HEK293 (cell line): ENCODE results near the gene ACAN.

Experiments used
- CTCF ChIA-PET: fragments of 350-600 bp; formaldehyde crosslinking; extraction: SDS; loops from one replicate; lab custom pipeline; 2021; ENCODE audit warnings: antibody characterized with exemption; lab: Yijun Ruan, JAX
- POLR2A ChIA-PET: fragments of 300-600 bp; formaldehyde crosslinking; extraction: SDS; loops from one replicate; lab custom pipeline; 2020; ENCODE audit warnings: antibody characterized with exemption, inconsistent platforms; lab: Yijun Ruan, JAX
- H3K27ac ChIP-seq: fragments of 200-500 bp; sonication (Bioruptor generic); 2 replicates; pipeline ENCODE4 v1.5.1; 2014; ENCODE audit warnings: low read depth, low read length, control low read depth, inconsistent platforms; ENCODE audit errors: extremely low read depth
- H3K36me3 ChIP-seq, 2 experiments: fragments of 200-500 bp in 1 of 2; sonication (Bioruptor generic) in 1 of 2; 1 replicate in 1 of 2; 2 replicates in 1 of 2; pipeline ENCODE4 v1.5.1; 2014 to 2017; ENCODE audit warnings: inconsistent platforms in 2 of 2, low read length in 2 of 2; ENCODE audit not compliant: control insufficient read depth in 2 of 2, insufficient read depth in 1 of 2
- H3K4me1 ChIP-seq: fragments of 200-500 bp; sonication (Bioruptor generic); 2 replicates; pipeline ENCODE4 v1.5.1; 2014; ENCODE audit warnings: mild to moderate bottlenecking, low read length, inconsistent platforms; ENCODE audit not compliant: control insufficient read depth, insufficient read depth
- H3K4me3 ChIP-seq: 2 replicates; pipeline ENCODE4 v1.5.1; 2011; ENCODE audit warnings: low read depth, mild to moderate bottlenecking, control low read depth, low read length, moderate library complexity
- H3K9me3 ChIP-seq: fragments of 200-500 bp; sonication (Bioruptor generic); 2 replicates; pipeline ENCODE4 v1.5.1; 2014; ENCODE audit warnings: low read depth, low read length, inconsistent platforms; ENCODE audit not compliant: control insufficient read depth, insufficient read depth
- GFI1B ChIP-seq: fragments of 450-650 bp; formaldehyde crosslinking; IDR thresholded peaks from 2 replicates; pipeline ENCODE4 v1.5.1; 2016; ENCODE audit warnings: missing biosample characterization, missing genetic modification characterization
- HOXC10 ChIP-seq: sonication (generic); formaldehyde crosslinking; IDR thresholded peaks from 2 replicates; pipeline ENCODE4 v1.8.1; 2023; ENCODE audit warnings: mild to moderate bottlenecking, missing genetic modification reagents
- SCRT1 ChIP-seq: fragments of 450-650 bp; formaldehyde crosslinking; IDR thresholded peaks from 2 replicates; pipeline ENCODE4 v1.5.1; 2016; ENCODE audit warnings: missing biosample characterization, missing genetic modification characterization, borderline replicate concordance
- ZFHX2 ChIP-seq: fragments of 450-650 bp; formaldehyde crosslinking; conservative IDR thresholded peaks from 2 replicates; pipeline ENCODE4 v1.5.1; 2016; ENCODE audit warnings: missing biosample characterization, missing genetic modification characterization
- ZNF157 ChIP-seq: fragments of 450-650 bp; formaldehyde crosslinking; IDR thresholded peaks from 2 replicates; pipeline ENCODE4 v1.5.1; 2016; ENCODE audit warnings: missing biosample characterization, missing genetic modification characterization
- ZNF221 ChIP-seq: fragments of 450-650 bp; formaldehyde crosslinking; IDR thresholded peaks from 2 replicates; pipeline ENCODE4 v1.5.1; 2017; ENCODE audit warnings: missing biosample characterization, missing genetic modification characterization, borderline replicate concordance
- ZNF404 ChIP-seq: fragments of 450-650 bp; formaldehyde crosslinking; IDR thresholded peaks from 2 replicates; pipeline ENCODE4 v1.5.1; 2017; ENCODE audit warnings: missing biosample characterization, missing genetic modification characterization
- ZNF433 ChIP-seq: fragments of 450-650 bp; formaldehyde crosslinking; IDR thresholded peaks from 2 replicates; pipeline ENCODE4 v1.5.1; 2016; ENCODE audit warnings: missing biosample characterization, missing genetic modification characterization, low read depth
- ZNF626 ChIP-seq: fragments of 450-650 bp; sonication (Bioruptor Pico); formaldehyde crosslinking; IDR thresholded peaks from 2 replicates; pipeline ENCODE4 v1.5.1; 2018; ENCODE audit warnings: missing biosample characterization, missing genetic modification characterization, inconsistent platforms
- ZNF629 ChIP-seq: fragments of 450-650 bp; formaldehyde crosslinking; IDR thresholded peaks from 2 replicates; pipeline ENCODE4 v1.5.1; 2017; ENCODE audit warnings: missing biosample characterization, missing genetic modification characterization
- ZNF654 ChIP-seq: fragments of 450-650 bp; formaldehyde crosslinking; IDR thresholded peaks from 2 replicates; pipeline ENCODE4 v1.5.1; 2016; ENCODE audit warnings: low read depth, missing biosample characterization, missing genetic modification characterization
- ZNF747 ChIP-seq: fragments of 450-650 bp; formaldehyde crosslinking; IDR thresholded peaks from 2 replicates; pipeline ENCODE4 v1.5.1; 2016; ENCODE audit warnings: missing biosample characterization, missing genetic modification characterization
- TF ChIP-seq, protein P1 (sequence below): fragments of 450-650 bp; formaldehyde crosslinking; IDR thresholded peaks from 2 replicates; pipeline ENCODE4 v1.5.1; 2016; ENCODE audit warnings: missing biosample characterization, missing genetic modification characterization
- TF ChIP-seq, protein P2 (sequence below): fragments of 450-650 bp; formaldehyde crosslinking; IDR thresholded peaks from 2 replicates; pipeline ENCODE4 v1.5.1; 2016; ENCODE audit warnings: missing biosample characterization, missing genetic modification characterization
- TF ChIP-seq, protein P3 (sequence below): fragments of 450-650 bp; formaldehyde crosslinking; IDR thresholded peaks from 2 replicates; pipeline ENCODE4 v1.5.1; 2016; ENCODE audit warnings: missing biosample characterization, missing genetic modification characterization
- TF ChIP-seq, protein P4 (sequence below): fragments of 450-650 bp; formaldehyde crosslinking; IDR thresholded peaks from 2 replicates; pipeline ENCODE4 v1.5.1; 2016; ENCODE audit warnings: missing biosample characterization, missing genetic modification characterization
- TF ChIP-seq, protein P5 (sequence below): fragments of 450-650 bp; formaldehyde crosslinking; IDR thresholded peaks from 2 replicates; pipeline ENCODE4 v1.5.1; 2017; ENCODE audit warnings: missing biosample characterization, missing genetic modification characterization
- TF ChIP-seq, protein P6 (sequence below): fragments of 450-650 bp; formaldehyde crosslinking; IDR thresholded peaks from 2 replicates; pipeline ENCODE4 v1.5.1; 2016; ENCODE audit warnings: missing biosample characterization, missing genetic modification characterization

ACAN gene

DNA sequence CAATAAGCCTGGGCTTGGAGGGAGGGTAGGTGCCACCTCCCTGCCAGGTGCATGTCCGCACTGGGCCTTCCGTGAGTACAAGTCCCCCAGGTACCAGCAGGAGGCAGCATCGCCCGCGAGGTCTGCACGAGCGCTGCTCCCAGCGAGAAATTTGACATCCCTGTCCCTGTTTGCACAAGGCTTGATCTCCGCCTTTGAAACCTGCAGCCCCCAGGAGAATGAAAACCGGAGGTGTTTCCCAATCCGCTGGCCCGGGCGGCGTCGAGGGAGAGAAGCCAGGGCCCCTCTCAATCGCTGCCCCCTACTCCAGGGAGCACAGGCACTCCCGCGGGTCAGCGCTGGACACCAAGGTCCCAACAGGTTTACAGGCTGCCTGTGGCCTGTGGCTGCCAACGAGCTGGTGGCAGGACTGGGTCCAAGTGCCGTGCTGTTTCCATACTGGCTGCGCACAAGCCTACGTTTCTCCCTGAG is 91.1 kb downstream of the ACAN start (continued):
- TF ChIP-seq, protein P1, sequence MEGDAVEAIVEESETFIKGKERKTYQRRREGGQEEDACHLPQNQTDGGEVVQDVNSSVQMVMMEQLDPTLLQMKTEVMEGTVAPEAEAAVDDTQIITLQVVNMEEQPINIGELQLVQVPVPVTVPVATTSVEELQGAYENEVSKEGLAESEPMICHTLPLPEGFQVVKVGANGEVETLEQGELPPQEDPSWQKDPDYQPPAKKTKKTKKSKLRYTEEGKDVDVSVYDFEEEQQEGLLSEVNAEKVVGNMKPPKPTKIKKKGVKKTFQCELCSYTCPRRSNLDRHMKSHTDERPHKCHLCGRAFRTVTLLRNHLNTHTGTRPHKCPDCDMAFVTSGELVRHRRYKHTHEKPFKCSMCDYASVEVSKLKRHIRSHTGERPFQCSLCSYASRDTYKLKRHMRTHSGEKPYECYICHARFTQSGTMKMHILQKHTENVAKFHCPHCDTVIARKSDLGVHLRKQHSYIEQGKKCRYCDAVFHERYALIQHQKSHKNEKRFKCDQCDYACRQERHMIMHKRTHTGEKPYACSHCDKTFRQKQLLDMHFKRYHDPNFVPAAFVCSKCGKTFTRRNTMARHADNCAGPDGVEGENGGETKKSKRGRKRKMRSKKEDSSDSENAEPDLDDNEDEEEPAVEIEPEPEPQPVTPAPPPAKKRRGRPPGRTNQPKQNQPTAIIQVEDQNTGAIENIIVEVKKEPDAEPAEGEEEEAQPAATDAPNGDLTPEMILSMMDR (tag by site-specific recombination): peak; percentile 66
- TF ChIP-seq, protein P2, sequence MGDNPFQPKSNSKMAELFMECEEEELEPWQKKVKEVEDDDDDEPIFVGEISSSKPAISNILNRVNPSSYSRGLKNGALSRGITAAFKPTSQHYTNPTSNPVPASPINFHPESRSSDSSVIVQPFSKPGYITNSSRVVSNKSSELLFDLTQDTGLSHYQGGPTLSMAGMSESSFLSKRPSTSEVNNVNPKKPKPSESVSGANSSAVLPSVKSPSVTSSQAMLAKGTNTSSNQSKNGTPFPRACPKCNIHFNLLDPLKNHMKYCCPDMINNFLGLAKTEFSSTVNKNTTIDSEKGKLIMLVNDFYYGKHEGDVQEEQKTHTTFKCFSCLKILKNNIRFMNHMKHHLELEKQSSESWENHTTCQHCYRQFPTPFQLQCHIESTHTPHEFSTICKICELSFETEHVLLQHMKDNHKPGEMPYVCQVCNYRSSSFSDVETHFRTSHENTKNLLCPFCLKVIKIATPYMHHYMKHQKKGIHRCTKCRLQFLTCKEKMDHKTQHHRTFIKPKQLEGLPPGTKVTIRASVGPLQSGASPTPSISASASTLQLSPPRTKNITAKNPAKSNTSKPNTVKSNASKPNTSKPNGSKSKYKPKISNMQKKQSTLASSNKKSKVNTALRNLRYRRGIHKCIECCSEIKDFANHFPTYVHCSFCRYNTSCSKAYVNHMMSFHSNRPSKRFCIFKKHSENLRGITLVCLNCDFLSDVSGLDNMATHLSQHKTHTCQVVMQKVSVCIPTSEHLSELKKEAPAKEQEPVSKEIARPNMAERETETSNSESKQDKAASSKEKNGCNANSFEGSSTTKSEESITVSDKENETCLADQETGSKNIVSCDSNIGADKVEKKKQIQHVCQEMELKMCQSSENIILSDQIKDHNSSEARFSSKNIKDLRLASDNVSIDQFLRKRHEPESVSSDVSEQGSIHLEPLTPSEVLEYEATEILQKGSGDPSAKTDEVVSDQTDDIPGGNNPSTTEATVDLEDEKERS (tag by site-specific recombination): 0 out of 2 replicates have a peak, but pooled peaks have one; percentile 21
- peak; percentile 66 for TF ChIP-seq ZNF654 (tag by site-specific recombination)
- no peak for TF ChIP-seq ZNF747
- no peak for TF ChIP-seq GFI1B
- TF ChIP-seq, protein P3, sequence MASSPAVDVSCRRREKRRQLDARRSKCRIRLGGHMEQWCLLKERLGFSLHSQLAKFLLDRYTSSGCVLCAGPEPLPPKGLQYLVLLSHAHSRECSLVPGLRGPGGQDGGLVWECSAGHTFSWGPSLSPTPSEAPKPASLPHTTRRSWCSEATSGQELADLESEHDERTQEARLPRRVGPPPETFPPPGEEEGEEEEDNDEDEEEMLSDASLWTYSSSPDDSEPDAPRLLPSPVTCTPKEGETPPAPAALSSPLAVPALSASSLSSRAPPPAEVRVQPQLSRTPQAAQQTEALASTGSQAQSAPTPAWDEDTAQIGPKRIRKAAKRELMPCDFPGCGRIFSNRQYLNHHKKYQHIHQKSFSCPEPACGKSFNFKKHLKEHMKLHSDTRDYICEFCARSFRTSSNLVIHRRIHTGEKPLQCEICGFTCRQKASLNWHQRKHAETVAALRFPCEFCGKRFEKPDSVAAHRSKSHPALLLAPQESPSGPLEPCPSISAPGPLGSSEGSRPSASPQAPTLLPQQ (tag by site-specific recombination): 0 out of 2 replicates have a peak, but pooled peaks have one; percentile 12
- TF ChIP-seq ZNF626 (tag by site-specific recombination): no peak
- TF ChIP-seq, protein P4, sequence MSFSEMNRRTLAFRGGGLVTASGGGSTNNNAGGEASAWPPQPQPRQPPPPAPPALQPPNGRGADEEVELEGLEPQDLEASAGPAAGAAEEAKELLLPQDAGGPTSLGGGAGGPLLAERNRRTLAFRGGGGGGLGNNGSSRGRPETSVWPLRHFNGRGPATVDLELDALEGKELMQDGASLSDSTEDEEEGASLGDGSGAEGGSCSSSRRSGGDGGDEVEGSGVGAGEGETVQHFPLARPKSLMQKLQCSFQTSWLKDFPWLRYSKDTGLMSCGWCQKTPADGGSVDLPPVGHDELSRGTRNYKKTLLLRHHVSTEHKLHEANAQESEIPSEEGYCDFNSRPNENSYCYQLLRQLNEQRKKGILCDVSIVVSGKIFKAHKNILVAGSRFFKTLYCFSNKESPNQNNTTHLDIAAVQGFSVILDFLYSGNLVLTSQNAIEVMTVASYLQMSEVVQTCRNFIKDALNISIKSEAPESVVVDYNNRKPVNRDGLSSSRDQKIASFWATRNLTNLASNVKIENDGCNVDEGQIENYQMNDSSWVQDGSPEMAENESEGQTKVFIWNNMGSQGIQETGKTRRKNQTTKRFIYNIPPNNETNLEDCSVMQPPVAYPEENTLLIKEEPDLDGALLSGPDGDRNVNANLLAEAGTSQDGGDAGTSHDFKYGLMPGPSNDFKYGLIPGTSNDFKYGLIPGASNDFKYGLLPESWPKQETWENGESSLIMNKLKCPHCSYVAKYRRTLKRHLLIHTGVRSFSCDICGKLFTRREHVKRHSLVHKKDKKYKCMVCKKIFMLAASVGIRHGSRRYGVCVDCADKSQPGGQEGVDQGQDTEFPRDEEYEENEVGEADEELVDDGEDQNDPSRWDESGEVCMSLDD (tag by site-specific recombination): no peak
- no peak for TF ChIP-seq ZNF221 (tag by site-specific recombination)
- no peak for TF ChIP-seq ZNF404 (tag by site-specific recombination)
- 0 out of 2 replicates have a peak, but pooled peaks have one; percentile 21 for TF ChIP-seq ZNF629
- peak; percentile 91; the same call in 1 of the 2 replicates for TF ChIP-seq SCRT1 (tag by site-specific recombination)

DNA sequence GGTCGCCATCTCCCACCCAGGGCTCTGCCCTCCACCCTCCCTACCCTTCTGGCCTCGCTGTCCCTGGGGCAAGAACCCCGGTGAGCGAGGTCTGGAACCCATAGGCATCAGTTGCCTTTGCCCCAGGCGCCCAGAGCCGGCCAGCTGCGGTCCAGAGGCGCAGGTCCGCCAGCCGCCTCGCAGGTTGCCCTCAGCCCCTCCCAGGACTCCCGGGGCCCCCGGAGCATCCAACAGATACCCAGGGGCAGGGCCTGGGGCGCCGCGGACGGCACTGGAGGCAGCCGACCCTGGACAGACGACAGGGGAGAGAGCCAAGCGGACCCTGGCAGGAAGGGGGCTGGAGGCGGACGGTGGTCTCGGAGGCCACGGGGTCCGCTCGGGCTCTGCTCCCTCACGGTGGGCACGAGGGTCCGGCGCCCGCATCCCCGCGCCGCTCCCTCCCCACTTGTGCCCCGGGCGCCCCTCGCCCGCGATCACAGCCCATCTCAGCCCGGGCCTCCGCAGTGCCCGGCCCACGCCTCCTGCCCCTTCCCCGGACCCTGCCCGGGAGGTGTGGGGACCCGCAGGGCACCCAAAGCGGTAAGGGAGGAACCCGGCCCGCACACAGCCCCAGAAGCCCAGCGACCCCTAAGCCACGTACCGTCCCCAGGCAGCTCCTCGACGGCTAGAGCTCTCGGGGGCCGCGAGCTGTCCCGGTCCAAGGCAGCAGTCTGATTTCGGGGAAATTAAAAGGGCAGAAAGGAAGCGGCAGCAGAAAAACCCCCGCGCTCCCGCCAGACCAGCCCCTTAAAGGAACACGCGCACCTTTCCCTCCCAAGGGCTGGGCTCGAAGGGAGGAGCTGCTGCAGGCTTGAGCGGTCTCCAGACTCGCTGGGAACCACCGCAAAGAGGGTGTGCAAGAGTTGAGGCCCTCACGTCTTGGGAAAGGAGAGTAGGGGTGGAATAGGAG is 91.9 kb downstream of the ACAN start, which contains the start of gene HAPLN3:
HAPLN3 (minus strand) TSS at position 726 of the 949 bp plus-strand sequence. CDS start 8,246 bp downstream, outside the sequence.
- ChIA-PET CTCF (interaction anchor here (0.5 to 4.7 kb wide), 14 partner anchors 9 to 283 kb away, joined by 3 to 21 read pairs (median 4); no protein-coding TSS in a partner anchor), POLR2A (interaction anchor here (0.6 to 1.7 kb wide), 6 partner anchors 10 to 325 kb away, joined by 3 to 5 read pairs (median 3); no protein-coding TSS in a partner anchor)
- Histone ChIP-seq H3K36me3 (peaks cover 0 to 8% of the 10 kb centered on the region in 2 experiments; a peak in 2 of 3 replicates), H3K4me3 (peak within 1 kb of the TSS; percentile 45), H3K4me1 (peaks cover 15% of the 10 kb centered on the region), H3K9me3 (no peaks in the 10 kb centered on the region), H3K27ac (peak within 1 kb of the TSS; percentile 37; the same call in 1 of the 2 replicates)
- TF ChIP-seq, protein P5, sequence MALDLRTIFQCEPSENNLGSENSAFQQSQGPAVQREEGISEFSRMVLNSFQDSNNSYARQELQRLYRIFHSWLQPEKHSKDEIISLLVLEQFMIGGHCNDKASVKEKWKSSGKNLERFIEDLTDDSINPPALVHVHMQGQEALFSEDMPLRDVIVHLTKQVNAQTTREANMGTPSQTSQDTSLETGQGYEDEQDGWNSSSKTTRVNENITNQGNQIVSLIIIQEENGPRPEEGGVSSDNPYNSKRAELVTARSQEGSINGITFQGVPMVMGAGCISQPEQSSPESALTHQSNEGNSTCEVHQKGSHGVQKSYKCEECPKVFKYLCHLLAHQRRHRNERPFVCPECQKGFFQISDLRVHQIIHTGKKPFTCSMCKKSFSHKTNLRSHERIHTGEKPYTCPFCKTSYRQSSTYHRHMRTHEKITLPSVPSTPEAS: no peak
- TF ChIP-seq ZNF157 (no peak), ZNF404 (tag by site-specific recombination) (no peak), ZNF433 (no peak), HOXC10 (CRISPR knock-in tag) (no peak), ZFHX2 (tag by site-specific recombination) (peak; percentile 60)
- TF ChIP-seq, protein P6, sequence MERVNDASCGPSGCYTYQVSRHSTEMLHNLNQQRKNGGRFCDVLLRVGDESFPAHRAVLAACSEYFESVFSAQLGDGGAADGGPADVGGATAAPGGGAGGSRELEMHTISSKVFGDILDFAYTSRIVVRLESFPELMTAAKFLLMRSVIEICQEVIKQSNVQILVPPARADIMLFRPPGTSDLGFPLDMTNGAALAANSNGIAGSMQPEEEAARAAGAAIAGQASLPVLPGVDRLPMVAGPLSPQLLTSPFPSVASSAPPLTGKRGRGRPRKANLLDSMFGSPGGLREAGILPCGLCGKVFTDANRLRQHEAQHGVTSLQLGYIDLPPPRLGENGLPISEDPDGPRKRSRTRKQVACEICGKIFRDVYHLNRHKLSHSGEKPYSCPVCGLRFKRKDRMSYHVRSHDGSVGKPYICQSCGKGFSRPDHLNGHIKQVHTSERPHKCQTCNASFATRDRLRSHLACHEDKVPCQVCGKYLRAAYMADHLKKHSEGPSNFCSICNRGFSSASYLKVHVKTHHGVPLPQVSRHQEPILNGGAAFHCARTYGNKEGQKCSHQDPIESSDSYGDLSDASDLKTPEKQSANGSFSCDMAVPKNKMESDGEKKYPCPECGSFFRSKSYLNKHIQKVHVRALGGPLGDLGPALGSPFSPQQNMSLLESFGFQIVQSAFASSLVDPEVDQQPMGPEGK: peak; percentile 34; the same call in 1 of the 2 replicates
- TF ChIP-seq, protein P3 (tag by site-specific recombination): peak; percentile 59; the same call in 1 of the 2 replicates
